CD4-positive, alpha-beta T cell treated with Interleukin-17A for 1 hour (primary cell): Measurements from ENCODE around the gene PTPRG.

Experiments used
- DNase-seq: peaks from one replicate; pipeline ENCODE4 v3.0.0-alpha.2; 2020

Gene PTPRG

DNA sequence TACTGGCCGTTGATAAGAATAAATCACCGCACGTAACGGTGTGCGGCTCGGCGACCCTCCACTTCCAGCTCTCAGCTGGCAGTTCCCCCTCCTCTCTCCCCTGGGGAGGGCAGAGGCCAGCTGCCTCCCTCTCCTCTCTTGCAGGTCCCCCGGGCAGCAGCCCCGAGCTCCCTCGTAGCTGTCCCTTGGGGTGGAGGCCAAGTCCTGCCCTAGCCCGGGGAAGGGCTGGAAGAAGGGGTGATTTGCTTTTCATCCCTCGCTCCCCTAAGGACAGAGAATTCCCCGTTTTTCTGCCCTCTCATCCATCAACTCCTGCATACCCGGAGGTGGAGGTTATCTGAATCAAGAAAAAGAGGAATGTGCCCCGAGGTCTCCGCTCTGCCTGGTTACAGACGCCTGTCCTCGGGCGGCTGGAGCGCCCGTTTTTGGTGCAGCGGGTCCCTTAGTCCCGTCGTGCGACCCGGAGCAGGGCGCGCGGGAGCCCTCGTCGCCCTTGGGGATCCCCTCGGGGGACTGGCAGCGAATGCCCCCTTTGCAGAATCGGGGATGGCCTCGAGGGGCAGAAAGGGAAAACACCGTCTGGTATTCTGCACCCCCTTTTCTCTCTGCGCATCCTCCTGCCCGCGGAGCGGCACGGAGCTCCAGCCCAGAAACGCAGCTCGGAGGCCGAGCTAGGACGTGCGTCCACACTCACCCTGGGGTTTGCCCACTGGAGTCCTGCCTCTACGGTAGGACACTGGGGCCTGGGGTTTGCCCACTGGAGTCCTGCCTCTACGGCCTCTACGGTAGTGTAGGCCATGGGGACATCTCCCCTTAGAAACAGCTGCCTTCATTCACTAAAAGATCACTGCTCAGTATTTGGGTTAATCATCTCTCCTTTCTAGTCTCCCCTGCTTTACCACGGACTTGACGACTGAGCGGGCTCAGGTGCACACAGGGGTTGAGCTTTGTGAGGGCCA is 2.2 kb downstream of the PTPRG start:
- DNase-seq = no peak

DNA sequence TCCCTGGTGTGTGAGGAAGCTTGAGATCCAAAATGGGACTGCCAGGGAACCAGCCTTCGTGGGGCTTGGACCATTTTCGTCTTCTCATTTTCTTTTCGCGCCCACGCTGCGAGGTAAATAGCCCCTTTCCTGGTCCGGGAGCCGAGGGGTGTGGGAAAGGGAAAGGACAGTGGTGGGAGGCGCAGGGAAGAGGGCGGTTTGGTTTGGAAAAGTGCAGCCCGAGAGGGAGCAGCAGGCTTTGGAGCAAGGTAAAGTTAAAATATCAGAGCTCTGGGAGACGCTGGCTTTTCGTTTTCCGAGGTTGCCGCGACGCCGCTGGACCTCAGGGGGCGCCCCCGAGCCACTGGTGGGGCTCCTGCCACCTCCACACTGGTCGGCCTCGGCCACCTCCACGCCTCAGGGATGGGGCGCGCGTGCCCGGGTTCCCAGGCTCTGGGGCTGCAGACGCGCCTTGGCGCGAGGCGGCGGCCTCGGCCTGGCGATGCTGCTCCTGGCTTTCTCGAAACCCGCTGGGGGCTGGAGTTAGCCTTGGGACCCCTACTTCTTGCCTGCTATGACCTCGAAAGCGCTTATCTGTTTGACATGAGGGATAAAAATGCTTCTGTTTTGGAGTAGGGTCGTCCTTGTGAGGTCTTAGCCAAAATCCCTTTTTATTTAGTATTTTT is 3.2 kb downstream of the PTPRG start:
- no peak for DNase-seq

DNA sequence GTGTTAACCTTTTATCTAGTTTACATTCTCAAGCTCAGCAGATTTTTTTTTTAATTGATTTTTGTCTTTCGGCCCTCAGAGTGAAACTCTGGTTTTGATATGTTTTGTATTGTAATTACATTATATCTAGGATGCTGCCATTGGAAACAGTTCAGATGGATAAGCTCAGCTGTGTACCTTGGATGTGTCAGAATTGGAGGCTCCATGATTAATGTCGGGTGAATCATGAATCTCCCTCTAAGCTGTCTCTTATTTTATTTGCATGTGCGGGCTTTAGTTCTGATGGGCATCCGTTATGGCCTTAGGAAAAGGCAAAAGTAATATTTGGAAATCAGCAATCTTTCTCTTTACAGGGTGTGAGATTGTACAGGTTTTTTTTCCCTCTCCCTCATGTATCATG is 4.2 kb downstream of the PTPRG start:
- DNase-seq = no peak

DNA sequence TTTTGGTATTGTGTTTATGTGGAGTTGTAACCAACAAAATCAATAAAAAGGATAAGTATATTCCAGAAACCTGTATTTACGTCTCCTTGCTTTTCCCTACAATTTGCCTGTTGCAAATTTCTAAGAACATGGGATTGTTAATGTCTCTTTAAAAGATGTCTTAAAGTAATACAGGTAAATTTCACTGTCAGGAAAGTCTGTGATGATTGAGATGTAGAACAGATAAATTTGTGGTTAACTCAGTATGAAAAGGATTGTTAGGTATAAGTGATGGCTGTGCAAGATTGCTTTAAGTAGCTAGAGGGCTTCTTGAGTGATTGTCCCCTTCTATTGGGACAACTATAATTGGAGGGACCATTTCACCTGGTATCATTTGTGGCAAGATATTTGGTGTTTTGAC is 6.8 kb downstream of the PTPRG start:
- no peak for DNase-seq

DNA sequence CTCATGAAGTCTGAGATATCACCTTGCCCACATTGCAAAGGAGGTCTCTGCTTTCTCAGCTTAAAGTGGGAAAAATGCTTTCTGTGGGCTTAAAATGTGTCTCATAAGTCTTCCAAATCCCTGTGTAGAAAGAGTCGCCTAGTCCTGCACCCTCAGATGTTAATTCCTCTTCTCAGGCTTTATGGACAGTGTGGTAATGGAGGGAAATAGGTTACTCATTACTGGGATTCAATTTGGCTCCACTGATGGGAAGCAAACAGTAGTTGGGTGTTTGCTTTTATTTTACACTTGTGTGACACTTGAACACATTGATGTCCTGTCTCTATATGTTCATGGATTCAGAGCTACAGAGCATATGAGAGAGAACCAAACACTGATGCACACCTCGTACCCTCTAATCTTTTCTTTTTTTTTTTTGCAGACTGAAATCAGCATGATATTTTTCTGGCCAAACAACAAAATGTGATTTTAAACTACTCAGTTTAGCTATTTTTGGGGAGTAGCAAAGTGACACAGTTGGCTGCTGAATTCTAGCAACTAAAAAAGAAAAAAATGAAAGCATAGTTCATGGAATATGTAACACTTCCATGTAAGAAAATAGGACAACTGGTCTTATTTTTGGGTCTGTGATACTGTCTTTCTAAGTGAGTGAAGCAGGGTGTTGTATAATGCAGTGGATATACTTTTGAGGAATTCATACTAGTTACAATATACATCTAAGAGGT is 8.6 kb downstream of the PTPRG start:
- no peak for DNase-seq

DNA sequence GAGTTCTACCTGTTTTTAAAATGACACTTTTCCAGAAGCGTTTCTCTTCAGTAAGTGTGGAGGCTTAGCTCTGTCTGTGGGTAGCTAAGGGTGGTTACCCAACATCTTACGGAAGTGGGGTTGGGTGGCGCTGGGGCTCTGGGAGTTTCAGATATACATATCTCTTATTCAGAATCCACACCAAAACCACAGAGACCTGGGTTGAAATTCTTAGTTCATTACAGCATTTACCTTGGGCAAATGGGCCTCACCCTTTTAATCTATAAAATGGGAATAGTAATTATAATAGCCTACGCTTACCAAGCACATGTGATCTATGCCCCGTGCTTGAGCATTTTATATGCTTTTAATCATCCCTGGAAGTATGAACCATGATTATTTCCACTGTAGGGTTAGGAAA is 9.4 kb downstream of the PTPRG start:
- no peak for DNase-seq

DNA sequence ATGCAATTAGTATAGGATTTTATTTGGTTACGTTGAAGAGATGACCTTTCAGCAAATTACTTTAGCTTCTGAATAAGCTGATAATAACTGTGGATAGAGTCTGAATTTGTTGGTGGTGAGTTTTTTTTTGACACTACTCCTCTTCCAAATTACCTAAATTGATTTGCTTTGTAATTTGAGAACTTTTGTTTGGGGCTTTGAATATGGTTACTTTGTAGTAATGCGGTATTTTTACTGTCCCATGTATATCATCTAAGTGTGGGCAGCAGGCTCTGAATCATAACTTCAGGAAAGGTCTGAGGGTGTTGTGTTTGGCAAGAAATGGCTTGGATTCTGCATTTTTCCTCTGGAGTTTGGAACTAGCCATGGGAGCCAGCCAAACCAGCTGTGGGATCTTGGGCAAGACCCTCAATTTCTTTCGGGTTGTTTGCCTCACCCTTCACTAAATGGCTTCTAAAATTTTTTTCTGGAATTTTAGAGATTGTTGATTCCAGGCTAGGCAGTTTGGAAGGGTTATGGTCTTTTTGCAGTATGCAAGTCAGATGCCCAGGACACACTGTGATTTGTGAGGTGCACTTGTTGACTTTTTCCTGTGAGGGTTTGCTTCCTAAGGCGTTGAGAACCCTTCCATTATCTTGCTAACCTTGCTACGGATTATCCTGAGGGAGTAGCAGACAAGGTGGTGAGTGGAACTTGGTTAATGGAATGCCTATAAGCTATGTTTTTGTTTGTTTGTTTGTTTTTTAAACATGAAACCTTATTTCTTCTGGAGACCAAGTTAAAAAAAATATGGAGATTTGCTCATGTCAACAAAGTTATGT is 10.4 kb downstream of the PTPRG start:
- DNase-seq = no peak

DNA sequence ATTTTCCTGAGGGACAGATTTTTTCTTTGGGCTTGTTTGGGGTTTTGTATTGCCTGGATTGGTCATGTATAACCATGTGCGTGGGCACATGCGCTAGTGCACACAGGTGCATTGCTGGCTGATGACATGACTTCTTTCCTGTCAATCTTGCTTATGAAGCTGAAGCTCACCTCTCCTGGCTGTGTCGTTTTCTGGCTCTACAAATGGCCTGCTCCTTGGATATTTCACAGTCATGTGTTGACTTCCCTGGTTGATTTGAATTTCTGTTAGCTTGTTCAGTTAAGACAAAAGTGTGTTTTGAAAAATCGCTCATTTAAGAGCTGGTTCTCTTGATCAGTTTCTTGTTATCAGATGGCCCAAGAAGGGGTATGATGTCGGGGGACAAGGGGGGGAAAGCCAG is 11.5 kb downstream of the PTPRG start:
- no peak for DNase-seq

DNA sequence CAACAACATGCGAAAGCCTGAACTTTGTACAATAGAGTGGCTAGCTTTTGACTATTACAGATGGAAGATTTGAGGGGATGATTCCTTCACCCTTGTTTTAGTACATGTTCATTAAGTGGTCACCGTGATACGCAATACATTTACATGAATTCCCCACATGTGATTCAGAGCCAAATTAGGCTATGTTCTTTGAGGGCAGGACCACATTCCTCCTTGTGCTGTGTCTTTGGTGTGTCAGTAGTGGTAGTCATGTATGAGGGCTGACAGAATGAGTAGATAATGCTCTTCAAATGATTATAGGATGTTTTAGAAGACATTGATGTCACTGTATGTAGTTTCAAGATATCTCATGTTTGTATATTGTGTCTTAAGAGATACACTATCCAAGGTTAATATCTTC is 12.1 kb downstream of the PTPRG start:
- no peak for DNase-seq

DNA sequence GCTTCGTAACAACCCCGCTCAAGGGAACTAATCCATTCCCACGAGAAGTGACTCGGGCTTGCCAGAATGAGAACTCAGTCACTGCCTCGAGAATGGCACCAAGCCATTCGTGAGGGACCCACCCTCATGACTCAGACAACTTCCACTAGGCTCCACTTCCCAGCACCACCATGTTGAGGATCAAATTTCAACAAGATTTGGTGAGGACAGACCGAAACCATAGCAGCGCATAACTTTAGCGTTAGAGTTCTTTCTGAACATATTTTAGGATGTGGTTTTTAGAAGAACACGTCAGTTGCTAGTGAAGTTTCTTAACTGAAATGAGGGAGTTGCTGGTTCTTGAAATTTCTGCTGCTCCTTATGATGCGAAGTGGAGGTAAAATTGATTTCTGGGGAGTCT is 13.5 kb downstream of the PTPRG start:
- no peak for DNase-seq

DNA sequence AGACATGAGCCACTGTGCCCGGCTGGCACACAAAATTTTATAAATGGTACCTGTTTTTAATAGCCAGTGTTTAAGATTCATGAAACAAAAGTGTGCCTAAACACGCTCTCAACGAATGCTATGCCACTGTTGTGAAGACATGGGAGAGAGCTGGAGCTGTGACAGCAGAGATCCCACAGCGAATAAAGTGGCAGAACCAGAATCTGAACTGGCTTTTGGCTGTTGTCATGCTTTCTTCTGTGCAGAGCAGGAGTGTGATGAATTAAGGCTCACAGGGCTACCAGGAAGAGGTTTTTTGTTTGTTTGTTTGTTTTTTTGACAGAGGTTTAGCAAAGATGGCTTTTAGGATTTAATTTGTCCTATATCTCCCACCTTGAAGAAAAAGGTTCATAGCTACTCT is 14.5 kb downstream of the PTPRG start:
- no peak for DNase-seq

DNA sequence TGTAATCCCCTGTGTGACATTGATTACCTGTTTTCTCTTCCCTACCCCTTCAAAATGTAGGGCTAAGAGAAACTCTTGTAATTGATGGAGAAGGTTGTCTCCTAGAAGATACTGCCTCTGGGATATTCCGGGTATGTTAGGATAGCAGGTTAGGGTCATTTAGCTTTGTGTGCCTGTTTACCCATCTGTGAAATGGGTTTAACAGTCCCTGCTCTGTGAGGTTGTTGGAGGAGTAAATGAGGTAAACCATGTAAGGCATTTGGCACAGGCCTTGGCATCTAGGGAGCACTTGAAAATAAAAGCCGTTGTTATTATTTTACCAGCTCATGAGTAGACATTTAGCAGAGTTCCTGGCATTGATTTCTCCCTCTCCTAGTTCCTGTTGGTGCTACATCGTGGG is 16.4 kb downstream of the PTPRG start:
- DNase-seq = no peak

DNA sequence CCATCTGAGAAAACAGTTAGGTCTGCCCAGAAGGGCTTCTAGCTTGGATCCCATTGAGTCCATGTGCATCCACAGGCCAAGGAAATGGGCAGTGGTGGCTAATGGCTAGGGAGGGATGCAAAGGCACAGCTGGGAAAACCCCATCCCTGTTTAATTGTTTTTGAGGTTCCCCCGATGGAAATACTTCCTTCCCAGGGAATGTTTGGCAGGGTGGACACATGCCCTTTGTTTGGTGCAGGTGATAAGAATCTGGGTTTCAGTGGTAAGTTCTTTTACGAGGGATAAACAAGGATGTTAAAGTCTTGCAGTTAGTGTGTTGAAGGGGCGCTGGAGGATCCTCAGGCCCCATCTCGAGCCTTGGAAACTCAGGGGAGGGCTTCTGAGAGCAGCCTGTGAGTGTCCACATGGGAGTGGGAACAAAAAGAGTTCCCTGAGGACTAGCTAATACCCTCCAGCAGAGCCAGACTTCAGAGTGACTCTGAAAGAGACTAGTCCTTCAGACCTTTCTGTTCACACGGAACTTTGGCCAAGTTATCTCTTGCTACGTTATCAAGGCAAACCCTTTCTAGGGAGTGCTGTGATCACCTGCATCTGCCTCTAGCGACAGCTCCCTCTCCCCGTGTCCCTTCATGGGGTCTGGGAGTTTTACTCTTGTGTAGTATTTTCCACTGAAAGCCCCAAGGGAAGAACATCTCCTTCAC is 17.4 kb downstream of the PTPRG start:
- no peak for DNase-seq

DNA sequence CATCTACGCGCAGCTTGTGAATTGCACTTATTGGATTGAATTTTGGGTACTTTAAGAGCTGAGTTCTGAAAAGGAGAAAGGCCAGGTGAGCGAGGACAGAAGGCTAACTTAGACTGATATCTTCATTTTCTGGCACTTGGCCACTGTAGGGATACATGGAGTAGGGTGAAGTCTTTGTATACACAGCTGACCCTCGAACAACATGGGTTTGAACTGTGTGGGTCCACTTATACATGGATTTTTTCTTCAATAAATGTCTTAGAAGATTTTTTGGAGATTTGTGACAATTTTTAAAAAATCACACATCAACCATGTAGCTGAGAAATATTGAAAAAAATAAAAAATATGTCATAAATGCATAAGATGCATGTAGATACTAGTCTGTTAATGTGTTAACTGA is 18.3 kb downstream of the PTPRG start:
- no peak for DNase-seq

DNA sequence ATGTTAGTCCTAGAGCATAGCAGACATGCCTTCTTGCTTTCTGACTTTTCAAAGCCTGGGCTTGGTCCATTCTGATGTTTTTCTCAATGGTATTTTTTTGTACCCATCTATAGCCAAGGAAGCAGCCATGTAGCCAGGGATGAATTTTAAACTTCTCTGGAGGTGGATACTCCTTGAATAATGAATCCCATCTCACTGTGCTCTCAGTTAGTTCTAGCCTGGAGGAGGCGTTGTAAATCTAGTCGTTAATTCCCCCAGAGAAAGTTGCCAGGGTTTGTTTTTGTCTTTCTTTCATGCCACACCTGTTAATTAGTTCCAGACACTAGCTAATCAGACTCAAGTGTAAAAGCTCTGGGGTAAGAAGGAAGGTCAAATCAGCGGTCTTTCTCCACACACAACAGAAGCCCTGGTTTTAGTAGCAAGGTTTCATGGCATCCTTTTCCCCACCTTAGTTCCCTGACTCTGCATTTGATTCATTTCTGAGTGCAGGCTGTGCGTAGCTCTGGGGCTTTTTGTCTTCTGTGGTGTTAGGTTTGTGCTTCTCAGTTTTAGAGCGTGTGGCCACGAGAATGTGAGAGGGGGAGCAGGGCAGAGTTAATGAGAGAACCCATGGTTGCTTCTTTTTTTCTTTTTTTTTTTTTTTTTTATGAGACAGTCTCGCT is 19.7 kb downstream of the PTPRG start:
- no peak for DNase-seq

DNA sequence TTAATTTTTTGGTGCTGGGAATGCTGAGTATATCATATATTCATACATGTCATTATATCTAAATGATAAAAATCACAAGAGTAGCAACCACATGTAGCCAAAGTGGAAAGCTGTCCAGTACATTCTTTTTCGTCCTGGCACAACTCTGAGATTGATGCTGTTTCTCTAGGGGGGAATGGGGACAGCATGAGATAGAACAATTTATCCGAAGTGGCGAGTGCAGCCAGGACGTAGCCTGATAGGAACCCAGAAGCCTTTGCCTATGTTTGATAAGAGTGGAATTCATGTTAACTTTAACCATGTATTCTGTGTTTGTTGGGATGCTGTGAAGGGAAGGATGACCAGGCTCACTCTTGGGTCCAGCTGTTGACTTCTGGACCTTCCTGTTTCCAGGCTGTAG is 20.9 kb downstream of the PTPRG start:
- DNase-seq = no peak

DNA sequence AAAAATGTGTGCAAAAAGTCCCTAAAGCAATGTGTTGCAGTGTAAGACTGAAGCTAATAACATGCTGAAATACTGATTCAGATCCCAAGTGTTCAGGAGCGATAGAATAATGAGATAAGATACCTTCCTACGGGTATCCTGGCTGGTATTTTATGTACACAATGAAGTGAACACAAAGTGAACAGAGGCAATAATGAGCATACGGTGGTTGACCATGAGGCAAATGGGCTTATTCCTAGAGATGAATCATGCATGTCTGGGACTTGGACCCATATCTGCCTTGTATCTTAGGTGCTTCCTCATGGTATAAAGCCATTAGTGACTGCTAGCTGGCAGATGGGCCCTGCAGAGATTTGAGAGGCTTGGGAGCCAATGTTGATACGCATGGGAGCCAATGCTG is 21.5 kb downstream of the PTPRG start:
- no peak for DNase-seq

DNA sequence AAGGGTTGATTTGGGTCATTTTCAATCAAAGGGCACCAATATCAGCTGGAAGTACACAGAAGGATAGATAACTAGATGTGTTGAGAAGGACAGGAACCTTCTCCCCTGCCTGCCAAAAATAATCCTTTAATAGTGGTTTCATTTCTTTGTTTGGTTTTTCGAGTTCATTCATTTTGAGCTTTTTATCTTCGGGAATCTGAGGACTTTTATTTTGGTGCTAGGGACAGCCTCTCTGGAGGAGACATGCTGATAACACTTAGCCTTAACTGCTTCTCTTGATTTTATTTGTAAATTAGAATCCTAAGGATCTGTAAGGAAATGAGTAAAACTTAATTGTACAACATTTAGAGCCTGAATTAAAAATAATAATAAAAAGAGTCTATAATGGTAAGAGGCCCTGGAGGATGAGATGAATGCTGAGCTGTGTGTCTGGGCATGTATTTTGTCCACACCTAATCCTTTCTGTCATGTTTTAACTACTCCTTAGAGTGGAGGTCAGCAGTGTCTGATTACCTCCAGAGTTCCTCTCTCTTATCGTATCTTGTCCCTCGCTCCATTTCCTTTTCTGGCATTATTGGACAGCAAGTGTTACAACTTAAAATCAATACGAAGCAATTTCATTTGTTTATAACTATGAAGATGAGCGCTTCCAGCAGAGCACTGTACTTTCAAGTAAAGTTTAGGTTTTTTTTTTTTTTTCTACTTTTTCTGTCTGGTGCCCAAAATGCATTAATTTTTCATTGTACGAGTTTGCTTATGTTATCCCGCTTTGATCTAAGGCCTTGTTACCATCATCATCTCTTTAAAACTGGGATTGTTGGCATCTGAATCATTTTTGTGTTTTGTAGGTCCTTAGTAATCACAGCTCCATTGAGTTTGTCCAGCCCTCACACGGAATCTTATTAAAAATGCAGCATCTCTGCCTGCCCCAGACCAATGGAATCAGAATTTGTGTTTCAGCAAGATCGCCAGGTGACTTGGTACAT is 22.8 kb downstream of the PTPRG start:
- no peak for DNase-seq

DNA sequence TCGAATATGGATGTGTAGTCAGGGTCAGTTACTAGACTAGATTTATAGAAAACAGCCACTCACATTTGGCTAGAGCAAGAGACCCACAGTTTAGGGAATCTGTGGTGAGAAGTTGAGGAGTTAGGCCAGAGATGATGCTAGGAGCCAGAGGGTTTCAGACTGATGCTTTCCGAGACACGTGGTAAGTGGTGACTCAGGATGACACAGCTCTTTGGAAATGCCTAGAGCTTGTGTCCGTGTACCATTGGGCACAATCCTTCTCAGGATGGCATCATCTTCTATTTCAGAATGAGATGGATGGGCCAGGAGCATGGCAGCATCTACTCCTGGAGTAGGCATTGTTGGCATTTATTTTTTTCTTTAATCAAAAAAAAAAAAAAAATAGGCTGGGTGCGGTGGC is 28.5 kb downstream of the PTPRG start:
- DNase-seq = no peak

DNA sequence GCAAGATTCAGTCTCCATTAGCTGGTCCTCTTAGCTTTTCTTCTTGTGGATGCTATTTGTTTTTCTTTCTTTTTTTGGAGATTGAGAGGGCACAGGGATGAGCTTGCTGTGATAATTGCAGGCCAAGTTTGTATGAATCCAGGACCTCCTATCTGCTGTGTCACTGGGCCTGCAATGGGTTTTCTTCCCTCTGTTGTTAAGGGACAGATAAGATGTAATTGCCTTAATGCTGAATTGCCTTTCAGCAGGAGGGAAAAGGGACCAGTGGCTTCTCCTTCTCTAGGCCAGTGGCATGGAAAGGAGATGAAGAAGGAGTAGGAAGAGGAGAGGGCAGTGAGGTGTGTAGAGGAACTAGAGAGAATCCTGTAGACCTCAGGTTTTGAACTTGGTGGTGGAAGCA is 29.9 kb downstream of the PTPRG start:
- DNase-seq = no peak
